Naive thymus-derived CD4-positive, alpha-beta T cell (primary cell): ENCODE results near the gene TPRX1. TPM values are rescaled to one million over a fixed set of nuclear protein-coding genes. Genes with fewer than 3 reads are reported as not detected.

Source experiments
- ATAC-seq: fragments of 150-1000 bp; cut with Tn5 transposase; 2 replicates; pipeline ENCODE4 v1.10.0; 2021; ENCODE audit warnings: mild to moderate bottlenecking, moderate library complexity
- CTCF ChIA-PET: fragments of 350-600 bp; sonication (Branson Sonifier 250); formaldehyde crosslinking; loops from one replicate; lab custom pipeline; 2021; ENCODE audit warnings: antibody characterized with exemption; lab: Charles Lee
- POLR2A ChIA-PET: fragments of 350-600 bp; sonication (Branson Sonifier 250); formaldehyde crosslinking; loops from one replicate; lab custom pipeline; 2021; ENCODE audit warnings: antibody characterized with exemption, inconsistent platforms; lab: Charles Lee
- DNase-seq, 9 donors: peaks; one replicate each; pipeline versions ENCODE4 v3.0.0 to v3.0.0-alpha.2; 2020 to 2022; ENCODE audit warnings: mixed read lengths in 1 of 9
- H3K27ac ChIP-seq: one replicate; pipeline ENCODE4 v1.7.0; 2013; ENCODE audit warnings: mild to moderate bottlenecking, low read depth, low read length, moderate library complexity
- H3K27me3 ChIP-seq, 2 donors: one replicate each; pipeline ENCODE4 v1.7.0; 2013; ENCODE audit warnings: low read length in 2 of 2, mild to moderate bottlenecking in 2 of 2, moderate library complexity in 2 of 2; ENCODE audit not compliant: control insufficient read depth in 2 of 2, insufficient read depth in 2 of 2
- H3K36me3 ChIP-seq, 3 experiments: 1 replicate in 2 of 3; 2 replicates in 1 of 3; pipeline ENCODE4 v1.7.0; 2013; ENCODE audit warnings: low read length in 3 of 3, mild to moderate bottlenecking in 3 of 3, moderate library complexity in 1 of 3; ENCODE audit not compliant: insufficient read depth in 3 of 3, control insufficient read depth in 2 of 3
- H3K4me1 ChIP-seq, 2 donors: one replicate each; pipeline ENCODE4 v1.7.0; 2013; ENCODE audit warnings: low read length in 2 of 2, mild to moderate bottlenecking in 2 of 2, moderate library complexity in 1 of 2; ENCODE audit not compliant: control insufficient read depth in 2 of 2, insufficient read depth in 2 of 2
- H3K4me3 ChIP-seq: 2 replicates; pipeline ENCODE4 v1.7.0; 2013; ENCODE audit warnings: mild to moderate bottlenecking, low read length
- H3K9me3 ChIP-seq, 3 experiments: 1 replicate in 2 of 3; 2 replicates in 1 of 3; pipeline ENCODE4 v1.7.0; 2013; ENCODE audit warnings: low read length in 3 of 3; ENCODE audit not compliant: control insufficient read depth in 2 of 3
- H3K27ac Mint-ChIP-seq, 9 donors: one replicate each; pipeline ENCODE4 v1.8.0; 2020 to 2022; ENCODE audit warnings: mixed read lengths in 9 of 9, mild to moderate bottlenecking in 8 of 9, moderate library complexity in 5 of 9, inconsistent platforms in 2 of 9
- H3K27me3 Mint-ChIP-seq, 5 donors: one replicate each; pipeline ENCODE4 v1.8.0; 2021 to 2022; ENCODE audit warnings: mixed read lengths in 5 of 5, mild to moderate bottlenecking in 1 of 5
- H3K36me3 Mint-ChIP-seq, 5 donors: one replicate each; pipeline ENCODE4 v1.8.0; 2020 to 2022; ENCODE audit warnings: mixed read lengths in 5 of 5, mild to moderate bottlenecking in 3 of 5, inconsistent platforms in 1 of 5
- H3K4me1 Mint-ChIP-seq, 7 donors: one replicate each; pipeline ENCODE4 v1.8.0; 2020 to 2022; ENCODE audit warnings: mixed read lengths in 7 of 7, mild to moderate bottlenecking in 3 of 7, inconsistent platforms in 1 of 7
- H3K4me3 Mint-ChIP-seq, 10 donors: one replicate each; pipeline ENCODE4 v1.8.0; 2020 to 2022; ENCODE audit warnings: mild to moderate bottlenecking in 10 of 10, mixed read lengths in 10 of 10, moderate library complexity in 6 of 10, inconsistent platforms in 2 of 10
- H3K9me3 Mint-ChIP-seq, 11 donors: one replicate each; pipeline ENCODE4 v1.8.0; 2020 to 2022; ENCODE audit warnings: mixed read lengths in 11 of 11, mild to moderate bottlenecking in 4 of 11, inconsistent platforms in 1 of 11, moderate library complexity in 1 of 11
- intact Hi-C, 2 donors: fragments of 100-400 bp; cut with micrococcal nuclease; formaldehyde crosslinking; loops; one replicate each; pipeline ENCODE4 v1.15.1; 2023
- polyA plus RNA-seq, 2 donors: library from polyadenylated mRNA; unstranded; fragments of 300-500 nt; fragmentation: Illumina TruSeq; gene quantifications; one replicate each; pipeline ENCODE4 v1.2.3, GENCODE V29; 2021
- total RNA-seq, 6 experiments: library from RNA in 5 of 6; stranded (reverse) in 5 of 6; gene quantifications; 1 replicate in 5 of 6; 2 replicates in 1 of 6; pipeline ENCODE4 v1.2.3 and lab custom pipeline; 2021 to 2026

The TPRX1 gene
- total and polyA plus RNA-seq, 7 experiments from 2014 or later = not detected

- Histone ChIP-seq H3K4me3 (no peak overlapping the region), H3K9me3 (no peaks in the 10 kb centered on the region), H3K27ac (no peak overlapping the region), H3K27me3 (no peaks in the 10 kb centered on the region), H3K36me3 (peaks cover 21 to 95% (median 45%) of the 10 kb centered on the region in 3 experiments), H3K4me1 (peaks cover 0 to 29% of the 10 kb centered on the region in 2 donors)
- peak overlapping the region in 4 of 10 donors; percentile 52 to 60 (median 56) for H3K4me3 Mint-ChIP-seq
- peaks cover 0 to 9% (median 0%) of the 10 kb centered on the region in 11 donors for H3K9me3 Mint-ChIP-seq
- DNase-seq (peak in 4 of 9 donors; percentile 31 to 46 (median 37)), ATAC-seq (peak; percentile 36)
- CTCF ChIA-PET = interaction anchor here (1.2 kb wide), 1 partner anchor 312 kb away, joined by 7 read pairs; no protein-coding TSS in a partner anchor
- intact Hi-C loops = no loop called here
- H3K27me3 Mint-ChIP-seq = no peaks in the 10 kb centered on the region
- peak overlapping the region in 7 of 9 donors; percentile 47 to 89 (median 72) for H3K27ac Mint-ChIP-seq
- H3K36me3 Mint-ChIP-seq = peaks cover 8 to 34% (median 22%) of the 10 kb centered on the region in 5 donors
- peaks cover 17 to 47% (median 28%) of the 10 kb centered on the region in 7 donors for H3K4me1 Mint-ChIP-seq
- POLR2A ChIA-PET = no interaction called here
These were observed 51.7 kb downstream of the TPRX1 start for GRCh38 chr19:47752440-47753211.

Other genes with a start within 250 kb of the TPRX1 start
- 1 to 10 TPM in 2 of 5 experiments, under 1 TPM in 3; 0.36 to 1.5 (median 0.95) TPM for gene ZNF541, start 231.4 kb downstream of the TPRX1 start, total RNA-seq
- gene ZNF541, start 231.4 kb downstream of the TPRX1 start, polyA plus RNA-seq = under 1 TPM in 1 of 2 donors, not detected in 1; 0.58 TPM
- gene BICRA, start 195.4 kb downstream of the TPRX1 start, total RNA-seq = 10 to 100 TPM; 18.6 to 36.6 (median 33.5) TPM
- gene BICRA, start 195.4 kb downstream of the TPRX1 start, polyA plus RNA-seq = 1 to 10 TPM in 1 of 2 donors, under 1 TPM in 1; 0.95 to 1.4 TPM
- gene EHD2, start 91.1 kb downstream of the TPRX1 start, total RNA-seq = under 1 TPM in 3 of 5 experiments, not detected in 2; 0.15 to 0.37 (median 0.19) TPM
- gene EHD2, start 91.1 kb downstream of the TPRX1 start, polyA plus RNA-seq = not detected
- 1,000 to 10,000 TPM in 2 of 5 experiments, 100 to 1,000 TPM in 3; 316 to 1,143 (median 992) TPM for gene NOP53, start 59.0 kb downstream of the TPRX1 start, total RNA-seq
- gene NOP53, start 59.0 kb downstream of the TPRX1 start, polyA plus RNA-seq = 100 to 1,000 TPM; 362 to 426 TPM
- gene SELENOW, start 25.8 kb downstream of the TPRX1 start, total RNA-seq = 100 to 1,000 TPM in 3 of 5 experiments, 10 to 100 TPM in 2; 67.5 to 116 (median 101) TPM
- 100 to 1,000 TPM; 340 to 400 TPM for gene SELENOW, start 25.8 kb downstream of the TPRX1 start, polyA plus RNA-seq
- not detected for gene CRX, start 17.4 kb upstream of the TPRX1 start, total RNA-seq
- not detected for gene CRX, start 17.4 kb upstream of the TPRX1 start, polyA plus RNA-seq
- gene TPRX2, start 54.7 kb upstream of the TPRX1 start, total RNA-seq = not detected
- not detected for gene TPRX2, start 54.7 kb upstream of the TPRX1 start, polyA plus RNA-seq
- gene SULT2A1, start 81.8 kb upstream of the TPRX1 start, total RNA-seq = not detected
- gene SULT2A1, start 81.8 kb upstream of the TPRX1 start, polyA plus RNA-seq = not detected
- gene BSPH1, start 187.6 kb upstream of the TPRX1 start, total RNA-seq = not detected
- gene BSPH1, start 187.6 kb upstream of the TPRX1 start, polyA plus RNA-seq = not detected
- not detected for gene ELSPBP1, start 190.1 kb upstream of the TPRX1 start, total RNA-seq
- gene ELSPBP1, start 190.1 kb upstream of the TPRX1 start, polyA plus RNA-seq = not detected
- under 1 TPM in 1 of 5 experiments, not detected in 4; 0.42 TPM for gene CABP5, start 239.5 kb upstream of the TPRX1 start, total RNA-seq
- gene CABP5, start 239.5 kb upstream of the TPRX1 start, polyA plus RNA-seq = not detected